Measurements from ENCODE around the gene IMP3. TPM values are rescaled to one million over a fixed set of nuclear protein-coding genes. Genes with fewer than 3 reads are reported as not detected.

IMP3 gene
- total RNA-seq, 1 experiment from 2014 or later: 79.9 TPM

GRCh38 chr15:75671730-75672602 lies 31.9 kb upstream of the IMP3 start:
- H3K9ac ChIP-seq (ENCODE audit: low read length): peak overlapping the region; percentile 34; the same call in 1 of the 2 replicates
- no peaks in the 10 kb centered on the region for H3K79me2 ChIP-seq (ENCODE audit: insufficient read depth, low read length)
- TF ChIP-seq TCF7L2 (IDR thresholded peaks at IDR 0.05; ENCODE audit: borderline replicate concordance, extremely low read depth, insufficient read depth, insufficient read length): no peak
- TF ChIP-seq SRF (IDR thresholded peaks at IDR 0.05; ENCODE audit: low read depth): no peak
- TF ChIP-seq YY1 (IDR thresholded peaks at IDR 0.05; ENCODE audit: extremely low read depth, insufficient replicate concordance, low read depth, low read length): no peak
- no peak for TF ChIP-seq MAX (IDR thresholded peaks at IDR 0.05)
- TF ChIP-seq SP1 (IDR thresholded peaks at IDR 0.05; ENCODE audit: low read depth): no peak
- no peak for TF ChIP-seq ZBTB33 (IDR thresholded peaks at IDR 0.05; ENCODE audit: extremely low read depth, insufficient replicate concordance, low read length)
- no peak for TF ChIP-seq EZH2 (IDR thresholded peaks at IDR 0.05)
- TF ChIP-seq ZFX (IDR thresholded peaks at IDR 0.05): no peak
- TF ChIP-seq EZH2phosphoT487 (IDR thresholded peaks at IDR 0.05; ENCODE audit: borderline replicate concordance): no peak
- no peak for TF ChIP-seq ELF1 (IDR thresholded peaks at IDR 0.05; ENCODE audit: borderline replicate concordance, low read depth)
- TF ChIP-seq SIN3A (IDR thresholded peaks at IDR 0.05; ENCODE audit: low read depth): no peak
- no peak for TF ChIP-seq REST (IDR thresholded peaks at IDR 0.05; ENCODE audit: low read depth)
- no peak for TF ChIP-seq POLR2AphosphoS5 (IDR thresholded peaks at IDR 0.05; ENCODE audit: low read depth, low read length)
- no peak for TF ChIP-seq FOSL1 (IDR thresholded peaks at IDR 0.05; ENCODE audit: low read depth)
- no peak for TF ChIP-seq CBX3 (IDR thresholded peaks at IDR 0.05; ENCODE audit: low read depth)
- no peak for TF ChIP-seq CEBPB (IDR thresholded peaks at IDR 0.05; ENCODE audit: low read depth)
- TF ChIP-seq RAD21 (IDR thresholded peaks at IDR 0.05; ENCODE audit: low read depth): no peak
- TF ChIP-seq CTCF (IDR thresholded peaks at IDR 0.05 in 2 of 3, conservative IDR thresholded peaks at IDR 0.05 in 1 of 3; ENCODE audit: borderline replicate concordance in 1 of 3, insufficient read depth in 1 of 3, low read depth in 2 of 3, low read length in 2 of 3): no peak
- peak overlapping the region; percentile 47 for H3K4me2 ChIP-seq (ENCODE audit: low read length)
- ChIA-PET POLR2A (interaction anchor here (0.8 kb wide), 1 partner anchor 11 kb away, joined by 6 read pairs; no protein-coding TSS in a partner anchor), CTCF (interaction anchor here (0.6 kb wide), 1 partner anchor 11 kb away, joined by 3 read pairs; no protein-coding TSS in a partner anchor), RAD21 (ENCODE audit: low non-redundant PET in 1 of 2, low total read pairs in 2 of 2, uncharacterized antibody in 2 of 2, unreplicated experiment in 2 of 2) (interaction anchor here in 1 of 2 experiments (1.2 kb wide), 1 partner anchor 30 kb away, joined by 3 read pairs; no protein-coding TSS in a partner anchor)
- H3K9me3 ChIP-seq (ENCODE audit: control insufficient read depth in 1 of 2, insufficient read depth in 1 of 2, low read depth in 1 of 2, low read length in 2 of 2): no peaks in the 10 kb centered on the region
- no peak overlapping the region for H2AFZ ChIP-seq (ENCODE audit: low read depth, low read length, poor library complexity, severe bottlenecking)
- H3K9me2 ChIP-seq (ENCODE audit: insufficient read depth): no peaks in the 10 kb centered on the region
- BruUV-seq (replicated peaks): no TSS peak
- H3K27ac ChIP-seq (ENCODE audit: low read depth, low read length): no peak overlapping the region
- intact Hi-C loops (cut with micrococcal nuclease): no loop called here
- H3K4me1 ChIP-seq (ENCODE audit: control insufficient read depth in 1 of 2, insufficient read depth in 2 of 2, low read length in 2 of 2): peaks cover 42 to 71% of the 10 kb centered on the region in 2 experiments
- no peak for ATAC-seq
- H3K27me3 ChIP-seq (ENCODE audit: insufficient read depth, low read length): no peaks in the 10 kb centered on the region
- no peaks in the 10 kb centered on the region for H4K20me1 ChIP-seq (ENCODE audit: insufficient read depth)
- H3K36me3 ChIP-seq (ENCODE audit: control insufficient read depth in 1 of 2, insufficient read depth in 2 of 2, low read length in 2 of 2): no peaks in the 10 kb centered on the region
- H3K4me3 ChIP-seq (replicated peaks in 1 of 2; ENCODE audit: low read depth in 1 of 2, low read length in 2 of 2): no peak overlapping the region
- DNase-seq (ENCODE audit: low read depth, low spot score): no peak

All from HCT116 (cell line).